T-cell (primary cell): ENCODE measurements around the gene TP63. TPM values are rescaled to one million over a fixed set of nuclear protein-coding genes. Genes with fewer than 3 reads are reported as not detected.
A peak's percentile ranks its signal among the peaks of the same experiment; 100 is the strongest.

ENCODE experiments used
- ATAC-seq, 4 experiments: fragments of 200-7000 bp in 3 of 4; fragments of 150-1000 bp in 1 of 4; cut with Tn5 transposase; replicated peaks in 1 of 4; 1 replicate in 3 of 4; 2 replicates in 1 of 4; pipeline ENCODE4 v1.10.0; 2021; ENCODE audit warnings: moderate library complexity in 3 of 4, mild to moderate bottlenecking in 2 of 4, moderate number of reproducible peaks in 1 of 4
- CTCF ChIA-PET, 2 donors: fragments of 300-600 bp; sonication (Branson Sonifier 250); formaldehyde crosslinking; loops; one replicate each; lab custom pipeline; 2022; ENCODE audit warnings: antibody characterized with exemption in 2 of 2; lab: Charles Lee
- POLR2A ChIA-PET, 2 donors: fragments of 300-600 bp; sonication (Branson Sonifier 250); formaldehyde crosslinking; loops; one replicate each; lab custom pipeline; 2022; ENCODE audit warnings: antibody characterized with exemption in 2 of 2; lab: Charles Lee
- DNase-seq, 35 experiments: peaks; one replicate each; pipeline versions ENCODE4 v3.0.0 to v3.0.0-alpha.2; 2013 to 2023
- H3K27ac ChIP-seq: one replicate; pipeline ENCODE4 v1.5.1; 2013; ENCODE audit warnings: low read length
- H3K27me3 ChIP-seq, 2 experiments: replicated peaks in 1 of 2; 1 replicate in 1 of 2; 2 replicates in 1 of 2; pipeline versions ENCODE4 v1.6.1 to v1.7.0; 2013; ENCODE audit warnings: low read length in 1 of 2, mixed read lengths in 1 of 2; ENCODE audit not compliant: control insufficient read depth in 2 of 2, insufficient read depth in 2 of 2; ENCODE audit errors: extremely low read depth in 1 of 2
- H3K36me3 ChIP-seq, 2 donors: 1 replicate in 1 of 2; 2 replicates in 1 of 2; pipeline versions ENCODE4 v1.6.1 to v1.7.0; 2013; ENCODE audit warnings: low read length in 1 of 2; ENCODE audit not compliant: control insufficient read depth in 2 of 2, insufficient read depth in 1 of 2; ENCODE audit errors: extremely low read depth in 1 of 2
- H3K4me1 ChIP-seq, 2 experiments: 1 replicate in 1 of 2; 2 replicates in 1 of 2; pipeline versions ENCODE4 v1.6.1 to v1.7.0; 2013; ENCODE audit warnings: low read length in 2 of 2, mixed read lengths in 1 of 2; ENCODE audit not compliant: insufficient read depth in 2 of 2, control insufficient read depth in 1 of 2; ENCODE audit errors: extremely low read depth in 1 of 2
- H3K4me3 ChIP-seq, 2 donors: 1 replicate in 1 of 2; 2 replicates in 1 of 2; pipeline versions ENCODE4 v1.5.1 to v1.7.0; 2013; ENCODE audit warnings: mild to moderate bottlenecking in 2 of 2, low read length in 1 of 2, moderate library complexity in 1 of 2; ENCODE audit not compliant: control insufficient read depth in 1 of 2; ENCODE audit errors: extremely low read depth in 1 of 2
- H3K9me3 ChIP-seq: 2 replicates; pipeline ENCODE4 v1.7.0; 2013
- H3K27ac Mint-ChIP-seq, 2 donors: one replicate each; pipeline ENCODE4 v1.8.0; 2020 to 2021; ENCODE audit warnings: mild to moderate bottlenecking in 2 of 2, mixed read lengths in 2 of 2
- H3K27me3 Mint-ChIP-seq, 2 donors: one replicate each; pipeline ENCODE4 v1.8.0; 2021 to 2022; ENCODE audit warnings: mixed read lengths in 2 of 2
- H3K36me3 Mint-ChIP-seq: one replicate; pipeline ENCODE4 v1.8.0; 2021; ENCODE audit warnings: mixed read lengths
- H3K4me1 Mint-ChIP-seq, 3 donors: one replicate each; pipeline ENCODE4 v1.8.0; 2020 to 2022; ENCODE audit warnings: mixed read lengths in 3 of 3, mild to moderate bottlenecking in 1 of 3
- H3K4me3 Mint-ChIP-seq, 3 donors: one replicate each; pipeline ENCODE4 v1.8.0; 2020 to 2022; ENCODE audit warnings: mild to moderate bottlenecking in 3 of 3, mixed read lengths in 3 of 3, moderate library complexity in 3 of 3
- H3K9me3 Mint-ChIP-seq, 3 donors: one replicate each; pipeline ENCODE4 v1.8.0; 2020 to 2022; ENCODE audit warnings: mixed read lengths in 3 of 3
- WGBS: methylation state at CpG from one replicate; pipeline ENCODE4 v1.1.5; 2013; ENCODE audit warnings: missing lambda C conversion rate; ENCODE audit not compliant: insufficient coverage; 5-methylcytosine and 5-hydroxymethylcytosine counted together
- total RNA-seq, 35 experiments: library from RNA in 6 of 35; stranded (reverse) in 6 of 35; fragments of 120-200 nt in 1 of 35; gene quantifications; one replicate each; pipeline versions ENCODE4 v1.2.1 to v1.2.4 and lab custom pipeline; 2013 to 2026

The TP63 gene
- total RNA-seq, result under 1 TPM in 4 of 5 donors, not detected in 1; 0.35 to 0.75 (median 0.62) TPM
- 0.22 TPM for total RNA-seq (2013)
- 0 to 0.86 (median 0.21) reads per million in 29 experiments for total RNA-seq (lab: John Stamatoyannopoulos, UW)

- no peak within 1 kb of the TSS for H3K27ac ChIP-seq
- H3K27me3 ChIP-seq, result no peaks in the 10 kb centered on the region
- no peak for ATAC-seq
- H3K4me1 ChIP-seq, result peaks cover 0 to 17% of the 10 kb centered on the region in 2 experiments
- Mint-ChIP-seq H3K36me3 (no peaks in the 10 kb centered on the region), H3K9me3 (no peaks in the 10 kb centered on the region), H3K4me1 (peaks cover 17 to 22% (median 18%) of the 10 kb centered on the region in 3 donors), H3K4me3 (peak within 1 kb of the TSS in 2 of 3 donors; percentile 31 to 60), H3K27me3 (no peaks in the 10 kb centered on the region), H3K27ac (peak within 1 kb of the TSS in 1 of 2 donors; percentile 47)
- no peaks in the 10 kb centered on the region for H3K36me3 ChIP-seq
- ChIA-PET POLR2A (no interaction called here), CTCF (no interaction called here)
- no peak within 1 kb of the TSS for H3K4me3 ChIP-seq
- no peak for DNase-seq
- H3K9me3 ChIP-seq, result no peaks in the 10 kb centered on the region
These were observed at the start of gene TP63 for GRCh38 chr3:189631373-189631408. Gene TP63 (plus strand): TSS chr3:189631389. CDS start chr3:189631516, 127 bp downstream.

GRCh38 chr3:189582179-189582578 lies 49.0 kb upstream of the TP63 start:
- H3K27me3 Mint-ChIP-seq, result peaks cover 0 to 6% of the 10 kb centered on the region in 2 donors

GRCh38 chr3:189584645-189585044 lies 46.5 kb upstream of the TP63 start:
- no peaks in the 10 kb centered on the region for H3K9me3 ChIP-seq
- H3K36me3 Mint-ChIP-seq, result no peaks in the 10 kb centered on the region
- H3K4me3 ChIP-seq, result no peak overlapping the region
- H3K4me3 Mint-ChIP-seq, result no peak overlapping the region
- no peaks in the 10 kb centered on the region for H3K9me3 Mint-ChIP-seq
- H3K27ac ChIP-seq, result no peak overlapping the region
- no peaks in the 10 kb centered on the region for H3K4me1 ChIP-seq
- no CpG with 5 or more reads among the region's 1 CpG for WGBS
- H3K27me3 ChIP-seq, result no peaks in the 10 kb centered on the region
- ATAC-seq (no peak), DNase-seq (no peak)
- CTCF ChIA-PET, result interaction anchor here (0.5 to 0.6 kb wide), 3 partner anchors 37 to 103 kb away, joined by 3 to 4 read pairs (median 3); no protein-coding TSS in a partner anchor
- no peaks in the 10 kb centered on the region for H3K4me1 Mint-ChIP-seq
- no peak overlapping the region for H3K27ac Mint-ChIP-seq
- POLR2A ChIA-PET, result no interaction called here
- H3K36me3 ChIP-seq, result no peaks in the 10 kb centered on the region
- peaks cover 0 to 6% of the 10 kb centered on the region in 2 donors for H3K27me3 Mint-ChIP-seq

More at GRCh38 chr3:189582179-189582578, 49.0 kb upstream of the TP63 start:
- Mint-ChIP-seq H3K4me3 (no peak overlapping the region), H3K36me3 (no peaks in the 10 kb centered on the region), H3K27ac (no peak overlapping the region), H3K4me1 (no peaks in the 10 kb centered on the region), H3K9me3 (no peaks in the 10 kb centered on the region)
- no peak for DNase-seq
- Histone ChIP-seq H3K27ac (no peak overlapping the region), H3K4me3 (no peak overlapping the region), H3K4me1 (no peaks in the 10 kb centered on the region), H3K9me3 (no peaks in the 10 kb centered on the region), H3K27me3 (no peaks in the 10 kb centered on the region), H3K36me3 (no peaks in the 10 kb centered on the region)
- WGBS, result 86% methylated on average over 2 of the region's 3 CpGs
- ChIA-PET POLR2A (interaction anchor here in 1 of 2 donors (0.6 kb wide), 1 partner anchor 634 kb away, joined by 4 read pairs; no protein-coding TSS in a partner anchor), CTCF (no interaction called here)
- ATAC-seq, result no peak

GRCh38 chr3:189586941-189587663 lies 44.1 kb upstream of the TP63 start:
- Histone ChIP-seq H3K27me3 (no peaks in the 10 kb centered on the region), H3K9me3 (no peaks in the 10 kb centered on the region), H3K4me1 (no peaks in the 10 kb centered on the region), H3K36me3 (no peaks in the 10 kb centered on the region), H3K4me3 (no peak overlapping the region), H3K27ac (no peak overlapping the region)
- CTCF ChIA-PET, result no interaction called here
- H3K27me3 Mint-ChIP-seq, result peaks cover 0 to 6% of the 10 kb centered on the region in 2 donors
- DNase-seq (no peak), ATAC-seq (no peak)
- peaks cover 3% of the 10 kb centered on the region for H3K36me3 Mint-ChIP-seq
- WGBS, result 59% methylated on average over 3 of the region's 7 CpGs
- H3K4me1 Mint-ChIP-seq, result no peaks in the 10 kb centered on the region
- POLR2A ChIA-PET, result no interaction called here
- H3K27ac Mint-ChIP-seq, result no peak overlapping the region
- H3K9me3 Mint-ChIP-seq, result peaks cover 0 to 4% (median 4%) of the 10 kb centered on the region in 3 donors
- no peak overlapping the region for H3K4me3 Mint-ChIP-seq

- Mint-ChIP-seq H3K4me1 (no peaks in the 10 kb centered on the region), H3K27ac (no peak overlapping the region), H3K27me3 (peaks cover 0 to 6% of the 10 kb centered on the region in 2 donors), H3K4me3 (no peak overlapping the region), H3K36me3 (peaks cover 6% of the 10 kb centered on the region), H3K9me3 (peaks cover 0 to 8% (median 8%) of the 10 kb centered on the region in 3 donors)
- H3K9me3 ChIP-seq, result no peaks in the 10 kb centered on the region
- DNase-seq, result no peak
- H3K36me3 ChIP-seq, result no peaks in the 10 kb centered on the region
- no peak for ATAC-seq
- no peak overlapping the region for H3K27ac ChIP-seq
- no peak overlapping the region for H3K4me3 ChIP-seq
- no peaks in the 10 kb centered on the region for H3K27me3 ChIP-seq
- ChIA-PET CTCF (no interaction called here), POLR2A (no interaction called here)
- H3K4me1 ChIP-seq, result no peaks in the 10 kb centered on the region
These were observed 43.5 kb upstream of the TP63 start for GRCh38 chr3:189587664-189588040.

DNA sequence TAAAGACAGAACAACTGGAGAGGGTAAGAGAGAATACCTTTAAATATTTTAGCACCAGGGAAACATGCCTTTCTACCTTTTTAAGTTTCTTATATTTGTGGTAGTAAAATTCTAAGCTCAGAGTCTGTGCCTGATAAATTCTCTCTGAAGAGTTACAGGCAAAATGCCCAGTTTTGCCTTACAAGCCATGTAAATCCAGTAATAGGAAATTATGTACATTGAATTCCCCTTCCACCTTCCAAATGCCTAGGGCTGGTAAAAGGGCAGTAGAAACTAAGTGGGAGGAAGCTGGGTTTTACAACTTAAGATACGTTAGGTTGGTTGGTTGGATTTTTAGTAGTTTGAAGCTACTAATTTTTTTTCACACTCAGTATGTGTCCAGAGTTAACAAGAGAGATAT lies 43.1 kb upstream of the TP63 start:
- Histone ChIP-seq H3K27ac (no peak overlapping the region), H3K27me3 (no peaks in the 10 kb centered on the region), H3K9me3 (no peaks in the 10 kb centered on the region), H3K4me1 (no peaks in the 10 kb centered on the region), H3K36me3 (no peaks in the 10 kb centered on the region), H3K4me3 (no peak overlapping the region)
- Mint-ChIP-seq H3K27me3 (peaks cover 0 to 6% of the 10 kb centered on the region in 2 donors), H3K9me3 (peaks cover 0 to 8% (median 8%) of the 10 kb centered on the region in 3 donors), H3K4me1 (no peaks in the 10 kb centered on the region), H3K36me3 (peaks cover 6% of the 10 kb centered on the region), H3K4me3 (no peak overlapping the region), H3K27ac (no peak overlapping the region)
- ChIA-PET CTCF (no interaction called here), POLR2A (no interaction called here)
- WGBS, result no CpG with 5 or more reads among the region's 1 CpG
- DNase-seq (no peak), ATAC-seq (no peak)
